WERI-Rb-1 (cell line): Measurements from ENCODE around the gene RAB40B.

Experiments used
- DNase-seq: peaks from one replicate; pipeline ENCODE4 v3.0.0-alpha.2; 2020
- H3K27ac ChIP-seq: fragments of 250-450 bp; sonication (Bioruptor Pico); 2 replicates; pipeline ENCODE4 v1.5.1; 2020; ENCODE audit warnings: mild to moderate bottlenecking, moderate library complexity
- H3K27me3 ChIP-seq: fragments of 250-450 bp; sonication (Bioruptor Pico); 2 replicates; pipeline ENCODE4 v1.5.1; 2021; ENCODE audit warnings: mild to moderate bottlenecking, low read depth, moderate library complexity; ENCODE audit not compliant: insufficient read depth, severe bottlenecking
- H3K36me3 ChIP-seq: fragments of 250-450 bp; sonication (Bioruptor Pico); 2 replicates; pipeline ENCODE4 v1.5.1; 2020; ENCODE audit warnings: mild to moderate bottlenecking, moderate library complexity
- H3K4me3 ChIP-seq: 2 replicates; pipeline ENCODE4 v1.5.1; 2011; ENCODE audit warnings: low read depth, mild to moderate bottlenecking, control low read depth, low read length
- H3K9me3 ChIP-seq: fragments of 250-450 bp; sonication (Bioruptor Pico); 2 replicates; pipeline ENCODE4 v1.5.1; 2021; ENCODE audit warnings: mild to moderate bottlenecking, moderate library complexity; ENCODE audit not compliant: severe bottlenecking
- CTCF ChIP-seq: IDR thresholded peaks from 2 replicates; pipeline ENCODE4 v1.5.1; 2011; ENCODE audit warnings: low read depth, mild to moderate bottlenecking, control low read depth, inconsistent platforms, low read length

Gene RAB40B

DNA sequence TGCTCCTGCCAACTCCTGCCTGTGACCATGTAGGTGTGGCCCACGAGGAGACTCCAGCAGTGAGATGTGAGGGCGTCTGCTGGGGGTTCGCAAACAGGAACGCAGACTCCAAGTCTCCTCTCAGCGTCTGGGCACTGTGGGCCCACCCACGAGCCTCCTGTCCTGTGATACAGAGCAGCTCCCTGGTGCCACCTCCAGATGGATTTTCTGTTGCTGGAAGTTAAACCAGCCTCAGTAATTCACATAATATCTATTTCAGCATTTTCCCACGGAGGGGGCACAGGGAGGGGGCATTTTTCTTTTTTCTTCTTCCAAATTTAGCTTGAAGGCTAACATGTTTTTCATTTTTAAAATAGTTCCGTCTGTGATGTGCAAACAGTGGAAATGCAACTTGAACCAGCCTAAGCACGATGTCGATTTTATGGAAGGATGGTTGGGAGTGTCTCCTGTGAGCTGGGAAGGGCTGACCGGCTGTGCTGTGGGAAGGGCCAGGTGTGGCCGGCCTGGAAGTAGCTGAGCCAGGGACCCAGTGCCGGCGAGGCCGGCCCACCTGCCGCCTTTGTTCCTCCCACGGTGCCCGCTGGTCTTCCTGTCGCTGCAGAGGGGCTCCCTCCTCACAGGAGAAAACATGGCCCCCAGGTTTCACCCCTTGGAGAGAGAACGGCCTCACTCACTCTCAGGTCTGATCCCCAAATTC lies 3.9 kb upstream of the RAB40B start:
- Histone ChIP-seq H3K36me3 (no peaks in the 10 kb centered on the region), H3K4me3 (no peak overlapping the region), H3K27me3 (peaks cover 3% of the 10 kb centered on the region), H3K9me3 (no peaks in the 10 kb centered on the region), H3K27ac (no peak overlapping the region)
- DNase-seq = no peak
- TF ChIP-seq CTCF = no peak

GRCh38 chr17:82699551-82699950 lies 1.1 kb upstream of the RAB40B start:
- Histone ChIP-seq H3K27ac (no peak overlapping the region), H3K9me3 (peaks cover 14% of the 10 kb centered on the region), H3K4me3 (peak overlapping the region; percentile 89), H3K27me3 (peaks cover 7% of the 10 kb centered on the region), H3K36me3 (peaks cover 9% of the 10 kb centered on the region)
- TF ChIP-seq CTCF = no peak
- no peak for DNase-seq

- DNase-seq = no peak
- H3K27me3 ChIP-seq = peaks cover 7% of the 10 kb centered on the region
- H3K27ac ChIP-seq = 0 out of 2 replicates have a peak overlapping the region, but pooled peaks have one; percentile 33
- peaks cover 16% of the 10 kb centered on the region for H3K9me3 ChIP-seq
- H3K4me3 ChIP-seq = peak overlapping the region; percentile 89
- H3K36me3 ChIP-seq = peaks cover 11% of the 10 kb centered on the region
- no peak for TF ChIP-seq CTCF
Observed at GRCh38 chr17:82698974-82699442, 510 bp upstream of the RAB40B start.

GRCh38 chr17:82697808-82698064 lies 762 bp downstream of the RAB40B start:
- Histone ChIP-seq H3K36me3 (peaks cover 11% of the 10 kb centered on the region), H3K27me3 (peaks cover 7% of the 10 kb centered on the region), H3K9me3 (peaks cover 16% of the 10 kb centered on the region), H3K27ac (no peak overlapping the region), H3K4me3 (peak overlapping the region; percentile 71)
- no peak for DNase-seq
- no peak for TF ChIP-seq CTCF

- H3K36me3 ChIP-seq = peaks cover 11% of the 10 kb centered on the region
- H3K27me3 ChIP-seq = peaks cover 7% of the 10 kb centered on the region
- peaks cover 16% of the 10 kb centered on the region for H3K9me3 ChIP-seq
- DNase-seq = no peak
- no peak for TF ChIP-seq CTCF
- no peak overlapping the region for H3K27ac ChIP-seq
- H3K4me3 ChIP-seq = peak overlapping the region; percentile 71
Observed at GRCh38 chr17:82696916-82697807, 1.3 kb downstream of the RAB40B start.
